H1 (cell line): ENCODE data around the gene PHACTR1. TPM values are rescaled to one million over a fixed set of nuclear protein-coding genes. Genes with fewer than 3 reads are reported as not detected.

ENCODE experiments used
- CTCF ChIA-PET: fragments of 300-600 bp; sonication (Branson Sonifier 250); formaldehyde crosslinking; loops from one replicate; lab custom pipeline; 2021; ENCODE audit not compliant: partially characterized antibody; lab: Charles Lee
- POLR2A ChIA-PET: fragments of 300-600 bp; sonication (Branson Sonifier 250); formaldehyde crosslinking; loops from one replicate; lab custom pipeline; 2021; ENCODE audit warnings: inconsistent platforms; ENCODE audit not compliant: partially characterized antibody; lab: Charles Lee
- DNase-seq, 2 experiments: peaks; one replicate each; pipeline versions ENCODE4 v3.0.0 to v3.0.0-alpha.2; 2010 to 2022; ENCODE audit warnings: low spot score in 2 of 2, low read depth in 1 of 2, mixed read lengths in 1 of 2
- FAIRE-seq: peaks from 2 replicates; lab custom pipeline; 2011; peaks lifted over from hg19 to GRCh38; lab: Jason Lieb, UNC
- H2AFZ ChIP-seq: 2 replicates; pipeline ENCODE4 v1.8.1; 2012; ENCODE audit warnings: low read length, inconsistent platforms
- H2AK5ac ChIP-seq: 2 replicates; pipeline ENCODE4 v1.6.1; 2013; ENCODE audit warnings: low read depth, low read length
- H2BK120ac ChIP-seq: replicated peaks from 2 replicates; pipeline ENCODE3; 2013; ENCODE audit warnings: low read depth, low read length, inconsistent platforms
- H2BK12ac ChIP-seq: 2 replicates; pipeline ENCODE4 v1.6.1; 2013; ENCODE audit warnings: low read depth, low read length
- H2BK15ac ChIP-seq: 2 replicates; pipeline ENCODE4 v1.6.1; 2013; ENCODE audit warnings: low read length
- H2BK20ac ChIP-seq: 2 replicates; pipeline ENCODE4 v1.6.1; 2013; ENCODE audit warnings: low read length
- H2BK5ac ChIP-seq: 2 replicates; pipeline ENCODE4 v1.6.1; 2013; ENCODE audit warnings: low read depth, low read length
- H3K14ac ChIP-seq: 2 replicates; pipeline ENCODE4 v1.6.1; 2013; ENCODE audit warnings: inconsistent platforms; ENCODE audit not compliant: insufficient read length
- H3K18ac ChIP-seq: 2 replicates; pipeline ENCODE4 v1.6.1; 2013; ENCODE audit warnings: low read length; ENCODE audit errors: extremely low read depth
- H3K23ac ChIP-seq: 2 replicates; pipeline ENCODE4 v1.6.1; 2013; ENCODE audit warnings: inconsistent platforms; ENCODE audit not compliant: insufficient read length
- H3K23me2 ChIP-seq: 2 replicates; pipeline ENCODE4 v1.6.1; 2013; ENCODE audit warnings: low read depth, low read length
- H3K27ac ChIP-seq: 2 replicates; pipeline ENCODE4 v1.6.1; 2011; ENCODE audit warnings: low read depth, low read length, inconsistent platforms
- H3K27me3 ChIP-seq, 4 experiments: replicated peaks in 1 of 4; 1 replicate in 1 of 4; 2 replicates in 3 of 4; pipeline versions ENCODE4 v1.6.1 to v1.8.1; 2011 to 2013; ENCODE audit warnings: low read length in 3 of 4, mild to moderate bottlenecking in 3 of 4, inconsistent platforms in 2 of 4, mixed read lengths in 2 of 4, moderate library complexity in 1 of 4; ENCODE audit not compliant: control insufficient read depth in 3 of 4, insufficient read depth in 3 of 4; ENCODE audit errors: extremely low read depth in 1 of 4
- H3K36me3 ChIP-seq, 4 experiments: 2 replicates each; pipeline versions ENCODE4 v1.6.1 to v1.8.1; 2011 to 2013; ENCODE audit warnings: mild to moderate bottlenecking in 4 of 4, low read length in 3 of 4, moderate library complexity in 2 of 4, control low read depth in 1 of 4, inconsistent platforms in 1 of 4; ENCODE audit not compliant: insufficient read depth in 4 of 4, control insufficient read depth in 2 of 4
- H3K4ac ChIP-seq: replicated peaks from 2 replicates; pipeline ENCODE3; 2013; ENCODE audit warnings: low read length, low read depth, mixed read lengths, inconsistent platforms; ENCODE audit not compliant: insufficient read length
- H3K4me1 ChIP-seq, 4 experiments: replicated peaks in 1 of 4; 1 replicate in 1 of 4; 2 replicates in 3 of 4; pipeline versions ENCODE4 v1.6.1 to v1.8.1; 2011 to 2013; ENCODE audit warnings: low read length in 3 of 4, inconsistent platforms in 2 of 4, mixed read lengths in 1 of 4; ENCODE audit not compliant: insufficient read depth in 4 of 4, control insufficient read depth in 3 of 4
- H3K4me2 ChIP-seq, 2 experiments: 2 replicates each; pipeline versions ENCODE4 v1.6.1 to v1.8.1; 2011 to 2013; ENCODE audit warnings: low read depth in 2 of 2, low read length in 2 of 2, control low read depth in 1 of 2, inconsistent platforms in 1 of 2, mild to moderate bottlenecking in 1 of 2; ENCODE audit not compliant: insufficient read depth in 1 of 2
- H3K4me3 ChIP-seq, 4 experiments: fragments of 200-600, 300-600 bp in 1 of 4; sonication (generic), shearing (Covaris generic), sonication (Bioruptor Twin) in 1 of 4; 2 replicates each; pipeline versions ENCODE4 v1.5.1 to v1.8.1; 2011 to 2016; ENCODE audit warnings: low read length in 4 of 4, low read depth in 3 of 4, control low read depth in 2 of 4, inconsistent platforms in 2 of 4, mild to moderate bottlenecking in 2 of 4, mixed read lengths in 1 of 4, moderate library complexity in 1 of 4; ENCODE audit not compliant: insufficient read depth in 2 of 4; ENCODE audit errors: extremely low read depth in 1 of 4
- H3K56ac ChIP-seq: replicated peaks from 2 replicates; pipeline ENCODE3; 2013; ENCODE audit warnings: low read depth, mild to moderate bottlenecking, mixed read lengths, low read length, inconsistent platforms; ENCODE audit not compliant: insufficient read length
- H3K79me1 ChIP-seq: 2 replicates; pipeline ENCODE4 v1.6.1; 2013; ENCODE audit warnings: low read depth, low read length, control low read depth
- H3K79me2 ChIP-seq, 2 experiments: 2 replicates each; pipeline versions ENCODE4 v1.6.1 to v1.8.1; 2012 to 2013; ENCODE audit warnings: low read length in 2 of 2, mild to moderate bottlenecking in 2 of 2, inconsistent platforms in 1 of 2; ENCODE audit not compliant: insufficient read depth in 2 of 2, control insufficient read depth in 1 of 2
- H3K9ac ChIP-seq, 4 experiments: replicated peaks in 1 of 4; 1 replicate in 1 of 4; 2 replicates in 3 of 4; pipeline versions ENCODE4 v1.6.1 to v1.8.1; 2011 to 2013; ENCODE audit warnings: low read depth in 3 of 4, low read length in 3 of 4, control low read depth in 2 of 4, mild to moderate bottlenecking in 2 of 4, moderate library complexity in 2 of 4, inconsistent platforms in 1 of 4; ENCODE audit errors: extremely low read depth in 1 of 4
- H3K9me3 ChIP-seq, 2 experiments: 2 replicates each; pipeline versions ENCODE4 v1.6.1 to v1.8.1; 2012 to 2013; ENCODE audit warnings: mild to moderate bottlenecking in 2 of 2, moderate library complexity in 2 of 2, control low read depth in 1 of 2, inconsistent platforms in 1 of 2, low read depth in 1 of 2, low read length in 1 of 2, mixed read lengths in 1 of 2; ENCODE audit not compliant: insufficient read depth in 2 of 2
- H4K20me1 ChIP-seq, 2 experiments: replicated peaks in 1 of 2; 2 replicates each; pipeline versions ENCODE3 to v1.8.1; 2011 to 2013; ENCODE audit warnings: inconsistent platforms in 2 of 2, low read length in 2 of 2, mild to moderate bottlenecking in 1 of 2; ENCODE audit not compliant: insufficient read depth in 2 of 2, control insufficient read depth in 1 of 2
- H4K5ac ChIP-seq: 2 replicates; pipeline ENCODE4 v1.6.1; 2013; ENCODE audit warnings: low read length, low read depth, mixed read lengths, inconsistent platforms; ENCODE audit not compliant: insufficient read length
- H4K8ac ChIP-seq: 2 replicates; pipeline ENCODE4 v1.8.0; 2013; ENCODE audit warnings: mild to moderate bottlenecking, moderate library complexity, low read length, inconsistent platforms; ENCODE audit not compliant: insufficient read depth; ENCODE audit errors: extremely low read depth
- H4K91ac ChIP-seq: replicated peaks from 2 replicates; pipeline ENCODE3; 2013; ENCODE audit warnings: low read length, mixed read lengths, inconsistent platforms; ENCODE audit not compliant: insufficient read length
- POLR2AphosphoS5 ChIP-seq: IDR thresholded peaks from 2 replicates; pipeline ENCODE4 v1.6.1; 2011; ENCODE audit warnings: low read depth, low read length
- SIX5 ChIP-seq: IDR thresholded peaks from 2 replicates; pipeline ENCODE4 v1.6.1; 2011; ENCODE audit warnings: mild to moderate bottlenecking, low read depth, low read length
- WGBS, 2 experiments: shearing (Covaris generic) in 1 of 2; methylation state at CpG; one replicate each; pipeline versions ENCODE4 v1.1.6 to v1.1.7; 2013 to 2015; ENCODE audit warnings: low lambda C conversion rate in 2 of 2, mixed read lengths in 2 of 2, inconsistent platforms in 1 of 2, low coverage in 1 of 2, missing lambda C conversion rate in 1 of 2; ENCODE audit not compliant: insufficient replicate concordance in 2 of 2, insufficient coverage in 1 of 2, insufficient read length in 1 of 2; ENCODE audit errors: extremely low coverage in 1 of 2, missing lambda C conversion rate in 1 of 2; 5-methylcytosine and 5-hydroxymethylcytosine counted together
- polyA plus RNA-seq, 7 experiments: library from polyadenylated mRNA; depleted of rRNA in 3 of 7; stranded (reverse) in 5 of 7; unstranded in 2 of 7; fragments of >200 nt in 5 of 7; fragments of 200-250 nt in 2 of 7; gene quantifications; 1 replicate in 5 of 7; 2 replicates in 1 of 7; 4 replicates in 1 of 7; pipeline versions ENCODE4 v1.2.1 to v1.2.3, GENCODE V29; 2011 to 2013; ENCODE audit warnings: missing spikeins in 2 of 7, mixed read lengths in 2 of 7
- total RNA-seq: library from RNA; stranded (reverse); fragmentation: NEBNext Ultra II Directional; extraction: Animal tissue kit (Norgen Biotek cat#: 25700); gene quantifications from 2 replicates; pipeline ENCODE4 v1.2.1, GENCODE V29; 2021
- TF ChIP-seq, protein P1 (sequence below), 3 experiments: IDR thresholded peaks; 1 replicate in 2 of 3; 2 replicates in 1 of 3; pipeline versions ENCODE4 v1.5.1 to v1.6.1; 2011; ENCODE audit warnings: low read length in 3 of 3, mild to moderate bottlenecking in 3 of 3, inconsistent platforms in 2 of 3, low read depth in 1 of 3, moderate library complexity in 1 of 3; ENCODE audit not compliant: insufficient read depth in 1 of 3; ENCODE audit errors: control extremely low read depth in 1 of 3

PHACTR1 gene
- total and polyA plus RNA-seq, 2 of the 8 experiments (the other 6 are each of a cell fraction or from before 2014, with no cell fraction given): 3.9 to 17.1 TPM

DNA sequence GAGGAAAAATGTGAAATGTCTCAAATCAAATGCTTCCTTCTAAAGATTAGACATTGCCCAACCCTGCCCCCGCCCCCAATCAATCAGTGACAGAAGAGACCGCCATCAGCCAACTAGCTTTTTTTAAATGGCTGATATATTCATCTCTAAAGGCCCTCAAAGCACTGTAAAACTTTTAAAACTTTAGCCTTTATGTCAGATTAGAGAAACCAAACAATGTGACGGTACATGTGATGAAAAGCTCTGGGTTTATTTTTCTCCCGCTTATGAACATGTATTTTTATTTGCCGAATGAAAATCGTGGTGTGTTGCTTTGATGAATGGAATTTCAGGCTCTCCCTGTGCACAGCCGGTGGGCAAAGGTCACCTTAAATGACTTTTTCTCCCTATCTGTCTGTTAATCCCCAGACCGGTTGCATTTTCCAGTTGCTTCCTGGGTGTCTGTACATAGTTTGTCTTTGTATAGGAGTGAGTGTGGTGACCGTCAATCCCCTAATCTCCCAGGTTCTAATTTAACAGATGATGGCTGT lies 573.3 kb downstream of the PHACTR1 start:
- FAIRE-seq (no peak), DNase-seq (no peak)
- POLR2A ChIA-PET: interaction anchor here (0.6 to 1.8 kb wide), 3 partner anchors 9 to 19 kb away, joined by 3 to 4 read pairs (median 3); no protein-coding TSS in a partner anchor

More for the DNA sequence above, 573.3 kb downstream of the PHACTR1 start:
- Histone ChIP-seq H3K4me1 (no peaks in the 10 kb centered on the region), H2BK120ac (no peak overlapping the region), H4K20me1 (peaks cover 0 to 4% of the 10 kb centered on the region in 2 experiments), H3K79me2 (no peaks in the 10 kb centered on the region), H2BK12ac (no peak overlapping the region), H3K9ac (no peak overlapping the region), H4K91ac (no peak overlapping the region), H4K8ac (no peak overlapping the region), H2AFZ (no peak overlapping the region), H3K18ac (no peak overlapping the region), H2BK20ac (no peak overlapping the region), H3K56ac (no peak overlapping the region), H3K4me3 (no peak overlapping the region), H3K27ac (no peak overlapping the region), H4K5ac (no peak overlapping the region), H2AK5ac (no peak overlapping the region), H3K4ac (no peak overlapping the region), H2BK15ac (no peak overlapping the region), H3K9me3 (peaks cover 14 to 17% of the 10 kb centered on the region in 2 experiments; a peak in 3 of 4 replicates), H3K4me2 (no peak overlapping the region), H3K27me3 (no peaks in the 10 kb centered on the region), H3K79me1 (no peaks in the 10 kb centered on the region), H3K36me3 (peaks cover 7 to 68% (median 31%) of the 10 kb centered on the region in 4 experiments; a peak in 6 of 8 replicates), H3K14ac (no peak overlapping the region), H2BK5ac (no peak overlapping the region), H3K23me2 (no peaks in the 10 kb centered on the region), H3K23ac (no peak overlapping the region)
- CTCF ChIA-PET: no interaction called here
- TF ChIP-seq, protein P1, sequence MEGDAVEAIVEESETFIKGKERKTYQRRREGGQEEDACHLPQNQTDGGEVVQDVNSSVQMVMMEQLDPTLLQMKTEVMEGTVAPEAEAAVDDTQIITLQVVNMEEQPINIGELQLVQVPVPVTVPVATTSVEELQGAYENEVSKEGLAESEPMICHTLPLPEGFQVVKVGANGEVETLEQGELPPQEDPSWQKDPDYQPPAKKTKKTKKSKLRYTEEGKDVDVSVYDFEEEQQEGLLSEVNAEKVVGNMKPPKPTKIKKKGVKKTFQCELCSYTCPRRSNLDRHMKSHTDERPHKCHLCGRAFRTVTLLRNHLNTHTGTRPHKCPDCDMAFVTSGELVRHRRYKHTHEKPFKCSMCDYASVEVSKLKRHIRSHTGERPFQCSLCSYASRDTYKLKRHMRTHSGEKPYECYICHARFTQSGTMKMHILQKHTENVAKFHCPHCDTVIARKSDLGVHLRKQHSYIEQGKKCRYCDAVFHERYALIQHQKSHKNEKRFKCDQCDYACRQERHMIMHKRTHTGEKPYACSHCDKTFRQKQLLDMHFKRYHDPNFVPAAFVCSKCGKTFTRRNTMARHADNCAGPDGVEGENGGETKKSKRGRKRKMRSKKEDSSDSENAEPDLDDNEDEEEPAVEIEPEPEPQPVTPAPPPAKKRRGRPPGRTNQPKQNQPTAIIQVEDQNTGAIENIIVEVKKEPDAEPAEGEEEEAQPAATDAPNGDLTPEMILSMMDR (IDR thresholded peaks at IDR 0.05; ENCODE audit: control extremely low read depth in 1 of 3, insufficient read depth in 1 of 3, low read depth in 1 of 3, low read length in 3 of 3): no peak
- TF ChIP-seq SIX5: no peak
- TF ChIP-seq POLR2AphosphoS5: no peak
- WGBS, 2 experiments: 93% methylated on average over 9 of the region's 9 CpGs; no CpG with 5 or more reads in 1 of the 2 experiments
